Retinal pigment epithelial cell (primary cell): ENCODE results near the gene RGS1.
"Not testable (repeated sequence)": the region's sequence is repeated elsewhere in the genome, so short reads cannot be mapped to it uniquely, and the experiment has no call there.

Experiments used
- DNase-seq: peaks from one replicate; pipeline ENCODE4 v3.0.0-alpha.2; 2010; ENCODE audit warnings: low read depth
- H3K4me3 ChIP-seq: 2 replicates; pipeline ENCODE4 v1.5.1; 2011; ENCODE audit warnings: mild to moderate bottlenecking, low read length, control low read depth, moderate library complexity
- TF ChIP-seq, protein P1 (sequence below): conservative IDR thresholded peaks from 2 replicates; pipeline ENCODE4 v1.5.1; 2011; ENCODE audit warnings: low read depth, low read length, control low read depth, inconsistent platforms

Gene RGS1, protein sequence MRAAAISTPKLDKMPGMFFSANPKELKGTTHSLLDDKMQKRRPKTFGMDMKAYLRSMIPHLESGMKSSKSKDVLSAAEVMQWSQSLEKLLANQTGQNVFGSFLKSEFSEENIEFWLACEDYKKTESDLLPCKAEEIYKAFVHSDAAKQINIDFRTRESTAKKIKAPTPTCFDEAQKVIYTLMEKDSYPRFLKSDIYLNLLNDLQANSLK

DNA sequence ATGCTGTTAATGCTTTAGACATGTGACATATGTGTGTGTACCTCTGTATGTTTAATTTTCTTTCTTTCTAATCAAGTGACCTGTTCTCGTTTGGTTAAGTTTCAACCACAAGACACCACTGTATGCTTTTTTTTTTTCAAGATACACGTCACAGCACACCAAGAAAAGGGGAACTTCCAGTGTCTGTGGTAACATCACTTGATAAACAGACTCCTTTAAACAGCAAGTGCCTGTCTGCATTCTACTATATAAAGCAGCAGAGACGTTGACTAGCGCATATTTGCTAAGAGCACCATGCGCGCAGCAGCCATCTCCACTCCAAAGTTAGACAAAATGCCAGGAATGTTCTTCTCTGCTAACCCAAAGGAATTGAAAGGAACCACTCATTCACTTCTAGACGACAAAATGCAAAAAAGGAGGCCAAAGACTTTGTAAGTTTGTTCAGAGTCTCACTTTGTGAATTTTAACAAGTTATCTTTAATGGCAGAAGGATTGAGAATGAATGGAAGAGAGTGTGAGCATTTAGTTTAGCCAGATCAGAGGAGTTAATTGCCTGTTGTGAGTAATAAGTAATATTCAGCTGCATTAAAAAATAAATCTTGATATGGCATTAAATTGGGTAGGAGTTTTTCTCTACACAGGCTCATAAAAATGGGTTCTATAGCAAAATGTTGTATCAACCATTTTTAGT is at the start of gene RGS1:
Gene RGS1 (plus strand): TSS at position 275 of the 691 bp plus-strand sequence. CDS start 20 bp downstream, at position 295.
- no peak within 1 kb of the TSS for H3K4me3 ChIP-seq
- no peak for DNase-seq
- TF ChIP-seq, protein P1, sequence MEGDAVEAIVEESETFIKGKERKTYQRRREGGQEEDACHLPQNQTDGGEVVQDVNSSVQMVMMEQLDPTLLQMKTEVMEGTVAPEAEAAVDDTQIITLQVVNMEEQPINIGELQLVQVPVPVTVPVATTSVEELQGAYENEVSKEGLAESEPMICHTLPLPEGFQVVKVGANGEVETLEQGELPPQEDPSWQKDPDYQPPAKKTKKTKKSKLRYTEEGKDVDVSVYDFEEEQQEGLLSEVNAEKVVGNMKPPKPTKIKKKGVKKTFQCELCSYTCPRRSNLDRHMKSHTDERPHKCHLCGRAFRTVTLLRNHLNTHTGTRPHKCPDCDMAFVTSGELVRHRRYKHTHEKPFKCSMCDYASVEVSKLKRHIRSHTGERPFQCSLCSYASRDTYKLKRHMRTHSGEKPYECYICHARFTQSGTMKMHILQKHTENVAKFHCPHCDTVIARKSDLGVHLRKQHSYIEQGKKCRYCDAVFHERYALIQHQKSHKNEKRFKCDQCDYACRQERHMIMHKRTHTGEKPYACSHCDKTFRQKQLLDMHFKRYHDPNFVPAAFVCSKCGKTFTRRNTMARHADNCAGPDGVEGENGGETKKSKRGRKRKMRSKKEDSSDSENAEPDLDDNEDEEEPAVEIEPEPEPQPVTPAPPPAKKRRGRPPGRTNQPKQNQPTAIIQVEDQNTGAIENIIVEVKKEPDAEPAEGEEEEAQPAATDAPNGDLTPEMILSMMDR, result no peak

DNA sequence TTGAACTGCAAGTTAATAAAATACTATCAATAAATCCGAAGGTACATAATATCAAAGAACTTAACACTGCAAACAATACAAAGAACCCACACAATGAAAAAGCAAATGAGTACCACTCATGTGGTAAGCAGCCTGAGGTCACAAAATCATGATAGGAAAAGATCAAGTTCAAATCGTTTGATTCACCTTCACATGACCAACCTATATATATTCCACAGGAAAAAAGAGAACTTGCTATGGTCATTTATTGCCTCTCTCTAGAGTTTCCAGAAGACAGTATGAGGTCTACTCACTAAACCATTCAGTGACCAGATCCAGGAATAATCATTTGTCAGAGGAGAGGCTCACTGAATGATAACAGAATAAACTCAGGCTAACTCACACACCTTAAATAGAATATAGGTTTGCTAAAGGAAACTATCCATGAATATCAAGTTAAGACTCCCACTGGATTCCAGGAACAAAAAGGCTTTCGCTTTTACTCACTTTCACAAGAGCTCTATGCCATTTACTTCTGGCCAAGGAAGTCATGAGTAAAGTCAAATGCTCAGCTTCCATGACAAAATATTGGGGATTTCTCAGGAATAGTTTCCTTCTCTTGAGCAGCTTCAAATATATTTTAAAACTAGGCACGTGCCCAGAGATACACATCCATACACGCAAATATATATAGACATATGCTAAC is 48.3 kb upstream of the RGS1 start:
- DNase-seq, result no peak
- TF ChIP-seq, protein P1, result no peak
- no peak overlapping the region for H3K4me3 ChIP-seq

DNA sequence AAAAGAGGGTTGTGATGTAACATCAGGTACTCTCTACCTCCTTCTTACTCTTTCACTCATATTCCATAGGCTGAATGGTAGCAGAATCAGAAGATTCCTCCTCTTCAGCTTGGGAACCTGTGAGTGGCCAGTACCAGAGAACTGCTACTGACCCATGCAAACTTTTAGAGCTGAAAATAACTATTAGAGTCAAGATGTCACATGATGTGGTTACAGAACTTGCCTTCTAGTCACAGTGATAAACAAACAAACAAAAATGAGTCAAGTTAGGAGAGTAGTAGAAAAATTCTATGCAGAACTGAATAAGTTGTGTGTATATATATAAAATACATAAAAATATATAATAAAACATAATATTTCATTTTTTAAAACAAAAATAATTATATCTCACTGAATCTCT is 47.6 kb upstream of the RGS1 start:
- TF ChIP-seq, protein P1, result no peak
- no peak for DNase-seq
- no peak overlapping the region for H3K4me3 ChIP-seq

DNA sequence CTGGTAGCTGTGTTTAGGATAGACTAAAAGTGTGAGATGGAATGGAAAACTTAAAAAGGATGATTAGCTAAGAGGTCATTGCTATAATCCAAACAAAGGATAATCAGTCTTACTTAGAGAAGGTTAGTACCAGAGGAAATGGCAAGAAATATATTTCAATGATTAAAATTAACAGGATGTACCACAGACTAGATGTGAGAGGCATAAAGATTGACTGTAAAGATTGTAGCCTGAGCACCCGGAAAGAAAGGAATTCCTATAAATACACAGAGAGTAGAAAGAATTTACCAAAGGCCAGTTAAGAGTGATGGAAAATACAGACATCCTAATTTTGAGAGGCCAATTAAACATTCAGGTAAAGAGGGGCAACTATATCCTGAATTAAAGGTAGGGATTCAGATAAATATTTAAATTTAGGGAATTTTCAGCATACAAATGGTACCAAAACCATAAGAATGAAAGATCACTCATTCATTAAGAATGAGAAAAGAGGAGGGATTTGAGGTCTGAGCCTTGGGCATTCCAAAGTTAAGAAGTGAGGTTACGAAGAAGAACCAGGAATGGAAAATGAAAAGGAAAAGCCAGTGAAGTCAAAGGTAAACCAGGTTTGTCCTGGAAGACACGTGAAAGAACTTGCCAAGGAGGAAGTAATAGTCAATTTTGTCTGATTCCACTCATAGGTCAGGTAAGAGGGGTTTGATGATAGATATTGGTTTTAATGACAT is 46.4 kb upstream of the RGS1 start:
- TF ChIP-seq, protein P1, result no peak
- DNase-seq, result no peak
- no peak overlapping the region for H3K4me3 ChIP-seq

DNA sequence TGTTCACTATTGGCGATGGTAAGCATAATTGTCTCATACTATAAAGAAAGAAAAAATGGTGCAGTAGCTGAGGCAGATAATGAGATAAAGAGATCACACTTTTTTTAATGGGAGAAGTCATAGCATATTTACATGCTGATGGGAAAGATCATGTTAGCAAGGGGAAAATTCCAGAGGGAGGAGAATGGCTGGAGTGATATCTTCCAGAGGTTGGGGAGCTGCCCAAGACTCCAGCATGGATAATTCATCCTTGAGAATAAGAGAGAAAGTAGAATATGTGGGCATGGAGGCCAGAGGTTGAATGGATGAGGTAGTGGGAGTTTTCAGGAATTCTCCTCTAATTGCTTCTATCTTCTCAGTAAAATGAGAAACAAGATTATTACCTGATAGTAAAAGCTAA is 45.8 kb upstream of the RGS1 start:
- H3K4me3 ChIP-seq, result no peak overlapping the region
- TF ChIP-seq, protein P1, result no peak
- no peak for DNase-seq

DNA sequence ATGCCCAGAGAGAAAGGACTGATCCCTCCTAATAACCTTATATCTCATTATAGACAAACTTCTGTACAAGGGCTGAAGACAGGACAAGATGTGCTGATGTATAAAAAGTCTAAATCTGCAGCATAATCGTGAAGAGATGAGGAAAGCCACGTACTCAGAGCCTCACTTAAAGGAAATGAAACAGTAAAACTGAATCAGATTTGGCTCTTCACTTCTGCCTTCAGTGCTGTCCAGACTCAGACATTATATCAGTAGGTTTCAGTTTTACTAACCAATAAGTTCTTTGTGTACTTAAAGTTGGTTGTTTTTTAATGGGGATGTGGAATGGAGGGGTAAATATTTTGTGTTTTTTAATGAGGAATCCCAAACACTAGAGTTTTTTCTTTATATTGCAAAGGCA is 45.3 kb upstream of the RGS1 start:
- no peak overlapping the region for H3K4me3 ChIP-seq
- DNase-seq, result no peak
- TF ChIP-seq, protein P1, result no peak

DNA sequence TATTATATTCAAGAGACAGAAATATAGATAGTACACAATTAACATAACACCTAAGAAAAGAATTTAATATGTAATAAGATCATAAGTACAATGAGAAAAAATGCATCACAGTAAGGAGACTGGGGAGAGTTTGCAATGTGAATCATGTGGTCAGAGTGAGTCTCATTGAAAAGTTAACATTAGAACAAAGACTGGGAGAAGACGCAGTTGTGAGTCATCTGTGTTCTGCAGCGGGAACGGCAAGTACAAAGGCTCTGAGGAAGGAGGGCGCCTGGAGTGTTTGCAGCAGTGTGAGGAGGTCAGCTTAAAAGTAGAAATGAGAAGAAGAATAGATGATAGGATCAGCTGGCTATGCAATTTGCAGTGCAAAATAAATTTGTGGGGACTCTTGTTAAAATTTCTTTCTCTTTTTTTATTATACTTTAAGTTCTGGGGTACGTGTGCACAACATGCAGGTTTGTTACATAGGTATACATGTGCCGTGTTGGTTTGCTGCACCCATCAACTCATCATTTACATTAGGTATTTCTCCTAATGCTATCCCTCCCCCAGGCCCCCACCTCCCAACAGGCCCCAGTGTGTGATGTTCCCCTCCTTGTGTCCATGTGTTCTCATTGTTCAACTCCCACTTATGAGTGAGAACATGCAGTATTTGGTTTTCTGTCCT is 44.4 kb upstream of the RGS1 start:
- H3K4me3 ChIP-seq, result not testable (repeated sequence)
- DNase-seq, result peak; percentile 84
